ENCODE results near the gene THSD7A. TPM values are rescaled to one million over a fixed set of nuclear protein-coding genes. Genes with fewer than 3 reads are reported as not detected.

The THSD7A gene
- total RNA-seq (2012; rRNA removed) = under 0.01 TPM in 2 replicates

DNA sequence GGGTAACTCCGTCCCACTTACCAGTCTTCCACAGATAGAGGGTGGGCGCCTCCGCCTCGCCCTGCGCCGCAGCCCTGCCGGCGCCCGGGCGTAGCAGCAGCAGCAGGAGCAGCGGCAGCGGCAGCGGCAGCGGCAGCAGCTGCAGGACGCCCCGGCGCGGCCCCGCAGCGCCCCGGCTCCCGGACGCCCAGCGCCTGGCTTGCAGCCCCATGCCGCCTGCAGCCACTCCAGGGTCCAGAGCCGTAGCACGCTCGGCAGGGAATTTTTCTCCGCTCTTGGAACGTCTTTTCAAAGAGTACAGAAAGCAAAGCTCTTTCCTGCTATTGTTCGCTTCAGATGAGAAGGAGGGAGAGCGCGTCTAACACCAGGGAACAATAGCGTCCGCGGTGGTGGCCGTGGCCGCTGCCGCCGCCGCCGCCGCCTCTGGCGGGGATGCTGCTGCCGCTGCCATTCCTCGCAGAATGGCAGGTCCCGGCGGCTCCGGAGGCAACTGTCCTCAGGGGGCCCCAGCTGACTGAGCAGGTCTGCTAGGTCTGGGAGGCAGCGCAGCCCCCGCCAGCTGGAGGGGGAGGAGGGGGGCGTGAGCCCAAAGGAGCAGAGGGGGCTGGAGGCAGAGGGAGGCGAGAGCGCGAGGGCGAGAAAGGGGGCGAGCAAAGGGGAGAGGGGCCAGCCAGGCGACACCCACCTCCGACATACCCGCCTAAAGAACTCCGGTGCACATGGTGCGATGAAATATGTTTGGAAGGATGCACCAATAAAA is at the start of gene THSD7A:
Gene THSD7A (minus strand): TSS at position 463 of the 760 bp plus-strand sequence. CDS start 252 bp downstream, at position 211.
- Histone ChIP-seq H3K4me2 (ENCODE audit: low read length) (peak within 1 kb of the TSS; percentile 93), H3K36me3 (ENCODE audit: insufficient read depth, low read length) (no peaks in the 10 kb centered on the region), H3K27me3 (ENCODE audit: control insufficient read depth, insufficient read depth, low read length) (no peaks in the 10 kb centered on the region), H3K9ac (ENCODE audit: low read depth, low read length) (peak within 1 kb of the TSS; percentile 62), H3K9me3 (replicated peaks; ENCODE audit: low read length) (no peaks in the 10 kb centered on the region), H3K4me3 (ENCODE audit: low read length) (peak within 1 kb of the TSS; percentile 75), H3K4me1 (ENCODE audit: control insufficient read depth, insufficient read depth, low read length) (no peaks in the 10 kb centered on the region)

DNA sequence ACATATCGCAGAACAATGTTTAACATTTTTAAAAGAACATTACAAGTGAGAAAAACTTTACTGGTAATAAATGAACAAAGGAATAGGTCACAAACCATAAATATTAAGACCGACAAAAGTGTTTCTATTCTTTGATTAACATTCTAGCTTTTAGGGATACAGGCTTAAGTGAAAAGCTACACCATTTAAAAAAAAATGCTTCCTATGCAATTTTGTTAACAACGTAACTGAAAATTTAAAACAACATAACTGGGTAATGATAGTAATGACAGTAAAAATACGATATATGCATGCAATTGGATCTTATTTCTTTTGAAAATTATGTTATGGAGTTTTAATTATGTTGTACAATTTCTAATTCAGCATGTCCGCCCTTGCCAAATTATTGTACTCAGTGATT is 49.7 kb upstream of the THSD7A start:
- no peak overlapping the region for H3K4me3 ChIP-seq (ENCODE audit: low read length)
- H3K36me3 ChIP-seq (ENCODE audit: insufficient read depth, low read length) = no peaks in the 10 kb centered on the region
- H3K4me2 ChIP-seq (ENCODE audit: low read length) = no peak overlapping the region
- no peaks in the 10 kb centered on the region for H3K4me1 ChIP-seq (ENCODE audit: control insufficient read depth, insufficient read depth, low read length)
- H3K9me3 ChIP-seq (replicated peaks; ENCODE audit: low read length) = no peaks in the 10 kb centered on the region
- no peak overlapping the region for H3K9ac ChIP-seq (ENCODE audit: low read depth, low read length)
- no peaks in the 10 kb centered on the region for H3K27me3 ChIP-seq (ENCODE audit: control insufficient read depth, insufficient read depth, low read length)

DNA sequence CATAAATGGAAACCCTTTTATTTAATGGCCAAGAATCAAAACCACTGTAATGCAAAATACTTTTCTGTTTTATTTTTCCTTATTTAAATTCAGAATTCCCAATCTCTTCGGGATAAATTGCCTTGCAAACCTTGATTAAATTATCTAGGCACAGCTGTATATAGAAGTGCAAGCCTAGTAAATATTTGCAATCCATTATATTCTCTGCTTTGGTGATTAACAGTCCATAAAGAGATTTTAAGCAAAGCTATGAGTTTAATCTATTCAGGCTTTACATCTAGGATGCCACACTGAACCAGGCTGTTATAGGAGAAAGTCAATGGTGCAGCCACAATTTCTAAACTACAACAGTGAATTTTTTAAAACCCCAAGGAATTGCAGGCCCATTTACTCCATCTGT is 43.6 kb upstream of the THSD7A start:
- Histone ChIP-seq H3K4me1 (ENCODE audit: control insufficient read depth, insufficient read depth, low read length) (no peaks in the 10 kb centered on the region), H3K9me3 (replicated peaks; ENCODE audit: low read length) (no peaks in the 10 kb centered on the region), H3K4me2 (ENCODE audit: low read length) (no peak overlapping the region), H3K27me3 (ENCODE audit: control insufficient read depth, insufficient read depth, low read length) (no peaks in the 10 kb centered on the region), H3K9ac (ENCODE audit: low read depth, low read length) (no peak overlapping the region), H3K4me3 (ENCODE audit: low read length) (no peak overlapping the region), H3K36me3 (ENCODE audit: insufficient read depth, low read length) (no peaks in the 10 kb centered on the region)

GRCh38 chr7:11865671-11866070 is 33.7 kb upstream of the THSD7A start:
- Histone ChIP-seq H3K9ac (ENCODE audit: low read depth, low read length) (no peak overlapping the region), H3K27me3 (ENCODE audit: control insufficient read depth, insufficient read depth, low read length) (no peaks in the 10 kb centered on the region), H3K4me2 (ENCODE audit: low read length) (no peak overlapping the region), H3K36me3 (ENCODE audit: insufficient read depth, low read length) (no peaks in the 10 kb centered on the region), H3K4me3 (ENCODE audit: low read length) (no peak overlapping the region), H3K4me1 (ENCODE audit: control insufficient read depth, insufficient read depth, low read length) (no peaks in the 10 kb centered on the region), H3K9me3 (replicated peaks; ENCODE audit: low read length) (no peaks in the 10 kb centered on the region)

DNA sequence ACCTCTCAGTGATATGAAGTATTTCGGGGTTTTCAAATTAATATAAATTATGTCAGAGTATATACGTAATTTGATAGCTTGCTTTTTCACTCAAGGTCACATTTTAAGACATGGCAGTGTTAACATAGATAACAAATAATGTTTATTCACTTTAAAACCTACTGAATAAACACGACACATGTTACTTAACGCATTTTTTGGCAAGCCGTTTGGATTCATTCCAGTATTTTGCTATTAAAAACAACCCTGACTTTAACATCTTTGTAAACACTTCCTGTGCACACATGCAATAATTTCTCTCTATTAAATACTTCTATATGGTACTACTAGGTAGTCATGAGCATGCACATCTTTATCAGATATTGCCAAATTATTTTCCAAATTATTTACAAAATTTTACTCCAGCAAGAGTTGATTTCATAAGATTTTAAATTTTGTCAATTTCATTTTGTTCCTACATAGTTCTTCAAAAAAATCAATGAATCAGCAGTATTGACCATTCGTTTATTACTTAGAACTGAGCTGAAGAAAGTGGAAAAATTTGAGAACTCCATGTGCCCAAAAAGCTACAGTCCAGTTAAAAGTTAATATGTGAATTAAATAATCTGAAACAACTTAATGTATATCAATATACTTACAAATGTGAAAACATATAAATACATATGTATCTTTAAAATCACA is 26.8 kb upstream of the THSD7A start:
- H3K4me1 ChIP-seq (ENCODE audit: control insufficient read depth, insufficient read depth, low read length) = no peaks in the 10 kb centered on the region
- H3K4me2 ChIP-seq (ENCODE audit: low read length) = no peak overlapping the region
- no peaks in the 10 kb centered on the region for H3K9me3 ChIP-seq (replicated peaks; ENCODE audit: low read length)
- H3K9ac ChIP-seq (ENCODE audit: low read depth, low read length) = no peak overlapping the region
- H3K36me3 ChIP-seq (ENCODE audit: insufficient read depth, low read length) = no peaks in the 10 kb centered on the region
- no peaks in the 10 kb centered on the region for H3K27me3 ChIP-seq (ENCODE audit: control insufficient read depth, insufficient read depth, low read length)
- H3K4me3 ChIP-seq (ENCODE audit: low read length) = no peak overlapping the region

DNA sequence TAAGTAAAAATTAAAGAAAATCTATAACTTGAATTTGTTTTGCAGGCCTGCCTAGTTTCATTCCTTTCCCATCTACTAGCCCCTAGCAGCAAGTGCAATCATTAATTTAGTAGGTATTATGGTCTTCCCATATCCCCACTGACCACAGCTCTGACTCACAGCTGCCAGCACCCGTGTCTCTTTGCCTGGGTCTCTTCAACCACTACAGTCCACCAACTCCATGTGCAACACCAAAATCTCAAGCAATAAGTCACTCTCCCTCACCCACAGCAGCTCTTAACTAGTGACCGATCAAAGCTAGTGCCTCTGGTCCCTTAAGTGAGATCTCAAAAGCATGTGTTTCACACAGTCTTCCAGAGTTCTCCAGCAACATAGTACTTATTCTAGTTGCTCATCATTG is 26.0 kb upstream of the THSD7A start:
- Histone ChIP-seq H3K9me3 (replicated peaks; ENCODE audit: low read length) (no peaks in the 10 kb centered on the region), H3K4me2 (ENCODE audit: low read length) (no peak overlapping the region)

DNA sequence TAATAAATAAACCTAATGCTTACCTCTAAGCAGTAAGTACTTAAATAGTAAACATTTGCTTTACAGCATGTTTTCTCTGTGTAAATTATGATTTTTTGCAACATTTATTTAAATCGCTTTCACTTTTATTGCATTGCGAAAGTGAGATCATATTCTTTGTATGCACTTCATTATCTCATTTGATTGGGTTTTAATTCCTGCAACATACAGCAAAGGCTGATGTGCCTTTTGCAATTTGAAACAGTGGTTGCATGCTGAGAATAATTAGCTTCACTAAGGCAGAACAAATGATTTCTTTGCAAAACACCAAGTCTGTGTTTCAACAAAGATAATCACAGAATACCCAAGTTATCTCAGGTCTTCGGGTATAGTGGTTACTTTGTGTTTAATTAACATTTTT is 16.3 kb upstream of the THSD7A start:
- Histone ChIP-seq H3K27me3 (ENCODE audit: control insufficient read depth, insufficient read depth, low read length) (no peaks in the 10 kb centered on the region), H3K9ac (ENCODE audit: low read depth, low read length) (no peak overlapping the region), H3K36me3 (ENCODE audit: insufficient read depth, low read length) (no peaks in the 10 kb centered on the region), H3K4me3 (ENCODE audit: low read length) (no peak overlapping the region), H3K4me2 (ENCODE audit: low read length) (no peak overlapping the region), H3K4me1 (ENCODE audit: control insufficient read depth, insufficient read depth, low read length) (no peaks in the 10 kb centered on the region), H3K9me3 (replicated peaks; ENCODE audit: low read length) (no peaks in the 10 kb centered on the region)

More for the DNA sequence above, 26.0 kb upstream of the THSD7A start:
- H3K9ac ChIP-seq (ENCODE audit: low read depth, low read length) = no peak overlapping the region
- H3K4me3 ChIP-seq (ENCODE audit: low read length) = no peak overlapping the region
- no peaks in the 10 kb centered on the region for H3K27me3 ChIP-seq (ENCODE audit: control insufficient read depth, insufficient read depth, low read length)
- H3K4me1 ChIP-seq (ENCODE audit: control insufficient read depth, insufficient read depth, low read length) = no peaks in the 10 kb centered on the region
- H3K36me3 ChIP-seq (ENCODE audit: insufficient read depth, low read length) = no peaks in the 10 kb centered on the region

DNA sequence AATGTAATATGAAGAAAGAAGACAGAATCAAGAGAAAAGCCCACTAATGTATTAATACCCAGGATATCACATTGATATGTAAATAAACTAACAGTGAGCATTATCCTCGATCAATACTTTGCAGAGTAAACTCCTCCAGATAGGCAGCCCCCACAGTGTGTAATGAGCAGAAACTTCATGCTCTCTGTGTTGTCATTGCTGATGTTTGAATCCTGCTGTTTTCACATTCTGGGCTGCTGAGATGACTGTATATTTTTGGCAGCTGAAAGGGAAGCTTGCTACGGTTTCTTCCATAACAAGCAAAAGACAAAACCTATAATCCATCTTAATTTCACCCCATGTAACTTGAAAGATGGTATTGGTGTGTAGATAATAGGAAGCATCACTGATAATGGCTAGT is 15.3 kb upstream of the THSD7A start:
- H3K36me3 ChIP-seq (ENCODE audit: insufficient read depth, low read length) = no peaks in the 10 kb centered on the region
- H3K9me3 ChIP-seq (replicated peaks; ENCODE audit: low read length) = no peaks in the 10 kb centered on the region
- H3K4me2 ChIP-seq (ENCODE audit: low read length) = peak overlapping the region; percentile 54
- H3K9ac ChIP-seq (ENCODE audit: low read depth, low read length) = peak overlapping the region; percentile 25
- H3K4me3 ChIP-seq (ENCODE audit: low read length) = no peak overlapping the region
- H3K27me3 ChIP-seq (ENCODE audit: control insufficient read depth, insufficient read depth, low read length) = no peaks in the 10 kb centered on the region
- no peaks in the 10 kb centered on the region for H3K4me1 ChIP-seq (ENCODE audit: control insufficient read depth, insufficient read depth, low read length)

DNA sequence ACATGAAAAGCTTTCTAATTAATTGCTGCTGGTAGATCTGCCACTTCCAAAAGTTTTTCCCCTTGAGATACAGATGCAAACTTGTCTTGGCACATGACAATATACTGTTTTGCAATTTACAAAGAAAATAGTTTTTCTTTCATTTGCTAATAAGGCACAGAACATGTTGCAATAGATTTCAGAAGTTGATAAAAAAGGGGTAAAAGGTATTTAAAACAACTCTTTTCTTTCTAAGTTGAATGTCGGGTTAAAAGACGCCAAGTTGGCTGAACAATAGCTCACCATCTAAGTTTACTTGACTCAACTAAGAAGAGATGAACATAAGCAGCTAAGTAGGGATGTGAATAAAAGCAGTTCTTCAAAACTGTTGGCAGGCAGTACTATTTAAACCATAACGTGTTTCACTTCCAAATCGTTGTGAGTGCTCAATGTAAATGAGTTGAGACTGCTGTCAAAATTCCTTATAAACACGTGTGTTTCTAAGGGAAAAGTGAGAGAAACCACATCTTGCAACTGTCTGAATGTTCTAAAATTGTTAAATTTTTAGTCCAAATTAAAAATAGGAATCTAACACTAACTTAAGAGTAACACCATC is 14.5 kb upstream of the THSD7A start:
- Histone ChIP-seq H3K36me3 (ENCODE audit: insufficient read depth, low read length) (no peaks in the 10 kb centered on the region), H3K9me3 (replicated peaks; ENCODE audit: low read length) (no peaks in the 10 kb centered on the region), H3K27me3 (ENCODE audit: control insufficient read depth, insufficient read depth, low read length) (no peaks in the 10 kb centered on the region), H3K9ac (ENCODE audit: low read depth, low read length) (no peak overlapping the region), H3K4me3 (ENCODE audit: low read length) (no peak overlapping the region), H3K4me2 (ENCODE audit: low read length) (no peak overlapping the region), H3K4me1 (ENCODE audit: control insufficient read depth, insufficient read depth, low read length) (no peaks in the 10 kb centered on the region)

DNA sequence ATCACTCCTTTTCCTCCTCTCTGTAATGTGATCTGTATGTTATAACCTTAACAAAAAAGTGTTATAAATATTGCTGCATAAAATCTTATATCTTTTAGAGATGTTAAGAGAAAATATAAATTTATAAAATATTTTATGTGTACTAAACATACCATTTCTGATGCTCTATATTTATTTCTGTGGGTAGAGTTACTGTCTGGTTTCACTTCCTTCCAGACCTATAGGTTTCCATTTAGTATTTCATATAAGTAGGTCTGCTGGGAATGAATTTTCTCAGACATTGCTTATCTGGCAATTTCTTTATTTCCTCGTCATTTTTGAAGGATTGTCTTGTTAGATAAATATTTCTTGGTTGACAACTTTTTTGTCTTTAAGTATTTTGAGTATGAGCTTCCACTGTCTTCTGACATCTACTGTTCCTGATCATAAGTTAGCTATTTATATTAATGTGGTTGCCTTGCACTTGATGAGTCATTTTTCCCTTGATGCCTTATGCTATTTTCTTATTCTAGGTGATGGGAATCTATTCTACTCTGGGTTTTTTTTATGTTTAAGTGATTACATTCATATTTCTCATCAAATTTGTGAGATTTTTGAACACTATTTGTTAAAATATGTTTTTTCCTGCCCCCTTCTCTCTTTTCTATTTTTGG is 11.2 kb upstream of the THSD7A start:
- H3K27me3 ChIP-seq (ENCODE audit: control insufficient read depth, insufficient read depth, low read length) = no peaks in the 10 kb centered on the region
- no peaks in the 10 kb centered on the region for H3K9me3 ChIP-seq (replicated peaks; ENCODE audit: low read length)
- H3K4me1 ChIP-seq (ENCODE audit: control insufficient read depth, insufficient read depth, low read length) = no peaks in the 10 kb centered on the region
- no peak overlapping the region for H3K4me2 ChIP-seq (ENCODE audit: low read length)
- no peak overlapping the region for H3K4me3 ChIP-seq (ENCODE audit: low read length)
- H3K9ac ChIP-seq (ENCODE audit: low read depth, low read length) = no peak overlapping the region
- no peaks in the 10 kb centered on the region for H3K36me3 ChIP-seq (ENCODE audit: insufficient read depth, low read length)

GRCh38 chr7:11841657-11842056 is 9.7 kb upstream of the THSD7A start:
- Histone ChIP-seq H3K27me3 (ENCODE audit: control insufficient read depth, insufficient read depth, low read length) (no peaks in the 10 kb centered on the region), H3K4me2 (ENCODE audit: low read length) (no peak overlapping the region), H3K9ac (ENCODE audit: low read depth, low read length) (no peak overlapping the region), H3K36me3 (ENCODE audit: insufficient read depth, low read length) (no peaks in the 10 kb centered on the region), H3K4me1 (ENCODE audit: control insufficient read depth, insufficient read depth, low read length) (no peaks in the 10 kb centered on the region), H3K9me3 (replicated peaks; ENCODE audit: low read length) (no peaks in the 10 kb centered on the region), H3K4me3 (ENCODE audit: low read length) (no peak overlapping the region)

Measured in skeletal muscle satellite cell (primary cell).